HG03354 (cell line): ENCODE results near the gene IL17RB.
A peak's percentile ranks its signal among the peaks of the same experiment; 100 is the strongest.

Source experiments
- ATAC-seq: cut with Tn5 transposase; IDR thresholded peaks from one replicate; pipeline ENCODE4 v1.9.1; 2021; ENCODE audit warnings: mild to moderate bottlenecking; ENCODE audit not compliant: unreplicated experiment, poor library complexity, severe bottlenecking

The IL17RB gene

DNA sequence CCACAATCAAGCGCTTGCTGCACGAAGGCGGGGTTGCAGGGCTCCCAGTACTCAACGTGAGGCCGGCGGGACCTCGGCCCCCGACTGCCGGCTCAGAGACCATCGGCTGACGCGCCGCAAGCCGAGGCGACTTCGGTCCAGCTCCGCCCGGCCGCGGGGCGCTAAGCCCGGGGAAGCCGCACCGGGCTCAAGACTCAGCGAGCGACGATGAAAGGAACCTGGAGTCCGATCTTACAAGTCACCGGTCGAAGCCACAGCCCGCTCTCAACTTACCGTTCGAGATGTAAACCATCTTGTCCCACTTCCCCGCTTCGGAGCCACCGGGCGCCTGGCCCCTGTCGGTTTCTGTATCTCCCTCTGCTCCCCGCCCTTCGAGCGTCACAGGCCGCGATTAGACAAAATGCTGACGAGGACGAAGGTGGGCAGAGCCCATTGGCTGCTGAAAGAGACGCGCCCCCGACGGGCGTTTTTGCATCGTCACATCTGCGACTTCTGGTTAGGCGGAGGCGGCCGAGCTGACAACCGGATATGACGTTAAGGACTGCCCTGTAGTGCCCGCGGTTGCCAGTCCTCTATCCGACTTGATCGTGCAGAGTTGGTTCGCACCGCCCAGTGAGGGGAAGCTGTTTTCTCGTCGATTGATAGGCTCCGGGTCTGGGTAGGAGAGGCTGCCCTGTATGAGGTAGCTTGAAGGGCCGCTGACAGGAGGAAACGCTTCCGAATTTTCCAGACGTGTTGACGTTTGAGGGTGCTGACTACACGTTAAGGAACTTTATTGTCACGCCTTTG is 45.3 kb downstream of the IL17RB start, which contains the start of gene SELENOK:
Gene SELENOK, minus strand, starts transcription at position 363 of the 789 bp plus-strand sequence.
- peak; percentile 96 for ATAC-seq

DNA sequence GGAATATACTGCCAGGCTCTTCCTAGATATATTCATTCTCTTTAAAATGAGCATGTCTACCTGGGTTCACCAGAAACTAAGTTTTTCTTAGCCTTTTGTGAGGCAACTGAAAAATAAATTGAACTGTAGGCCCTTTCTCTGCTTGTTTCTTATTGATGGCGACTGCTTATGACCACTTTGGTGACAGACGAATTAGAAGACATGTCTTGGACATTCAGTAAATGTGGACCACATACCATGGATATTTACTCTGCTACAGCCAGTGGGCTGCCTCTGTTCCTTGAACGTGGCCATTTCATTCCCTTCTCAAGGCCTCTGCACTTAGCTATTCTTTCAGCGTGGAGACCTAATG is 45.9 kb downstream of the IL17RB start:
- no peak for ATAC-seq

DNA sequence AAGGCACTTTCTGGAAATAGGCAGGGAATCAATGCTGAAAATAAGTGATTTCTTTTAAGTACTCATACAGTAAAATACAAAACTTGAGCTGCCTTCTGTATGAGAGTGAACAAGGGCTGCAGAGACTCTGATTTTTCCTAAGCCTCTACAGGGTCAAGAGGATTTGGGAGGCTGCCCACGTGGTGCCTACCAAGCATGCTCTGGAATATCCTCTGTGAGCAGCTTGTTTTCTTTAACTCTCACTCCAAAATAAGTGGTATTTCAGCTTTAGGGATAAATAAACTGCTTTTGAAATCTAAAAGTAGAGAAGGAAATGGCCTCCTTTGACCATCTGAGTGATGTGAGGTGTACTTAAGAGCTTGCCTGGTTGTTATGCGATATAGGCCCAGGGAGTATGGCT is 53.4 kb downstream of the IL17RB start:
- no peak for ATAC-seq

DNA sequence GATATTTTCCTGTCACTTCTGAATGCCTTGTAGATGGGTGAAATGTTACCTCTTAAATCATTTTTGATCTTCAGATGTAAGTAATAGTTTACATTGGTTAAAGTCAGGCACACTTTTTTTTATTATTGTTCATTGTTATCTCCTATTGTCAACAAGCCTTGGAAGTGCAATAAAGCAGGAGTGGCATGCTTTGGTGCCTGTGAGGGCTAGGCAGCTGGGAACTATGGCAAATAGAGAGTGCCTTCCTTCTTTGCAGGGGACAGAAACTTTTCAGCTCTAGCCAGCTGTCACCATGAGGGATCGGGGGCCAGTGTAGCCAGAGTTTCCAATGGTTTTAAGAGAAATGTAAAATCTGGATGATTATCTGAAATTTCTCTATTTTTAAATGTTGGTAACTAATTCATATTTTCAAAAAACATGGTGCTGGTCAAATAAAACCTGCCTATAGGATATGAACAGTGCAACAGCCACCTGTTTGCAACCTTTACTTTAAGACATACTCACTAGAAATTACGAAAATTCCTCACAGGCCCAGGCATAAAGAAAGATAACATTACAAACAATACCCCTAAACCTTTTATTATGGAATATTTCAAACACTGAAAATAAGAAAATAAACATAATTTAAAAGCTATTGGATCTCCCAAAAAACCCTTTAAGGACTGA is 54.4 kb downstream of the IL17RB start:
- no peak for ATAC-seq

DNA sequence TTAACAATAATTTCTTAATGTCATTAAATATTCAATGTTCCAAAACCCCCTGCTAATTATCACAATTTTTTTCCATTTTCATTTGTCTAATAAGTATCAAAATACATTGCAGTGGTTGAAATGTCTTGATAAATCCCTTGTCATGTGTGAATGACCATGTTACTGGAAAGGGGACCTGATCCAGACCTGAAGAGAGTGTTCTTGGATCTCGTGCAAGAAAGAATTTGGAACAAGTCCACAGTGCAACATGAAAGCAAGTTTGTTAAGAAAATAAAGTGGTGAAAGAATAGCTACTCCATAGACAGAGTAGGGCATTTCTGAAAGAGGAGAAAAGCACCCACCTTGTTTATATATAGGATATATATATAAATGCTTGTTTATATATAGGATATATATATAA is 55.7 kb downstream of the IL17RB start:
- no peak for ATAC-seq

DNA sequence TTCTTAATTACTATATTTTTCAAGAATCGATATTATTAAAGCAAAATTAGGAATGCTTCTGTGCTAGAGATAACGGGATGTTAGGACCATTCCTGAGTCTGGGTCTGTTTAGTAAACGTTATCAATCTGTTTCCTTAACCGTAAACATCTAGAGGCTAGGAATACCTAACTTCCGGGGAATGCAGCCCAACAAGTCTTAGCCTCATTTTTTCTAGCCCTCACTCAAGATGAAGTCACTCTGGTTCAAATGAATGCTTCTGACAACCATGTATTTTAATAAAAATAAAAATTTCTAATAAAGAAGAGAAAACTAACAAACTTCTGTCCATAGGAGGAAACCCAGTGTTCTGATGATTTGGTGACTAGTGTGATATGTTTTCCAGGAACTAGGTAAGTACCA is 56.3 kb downstream of the IL17RB start:
- no peak for ATAC-seq

DNA sequence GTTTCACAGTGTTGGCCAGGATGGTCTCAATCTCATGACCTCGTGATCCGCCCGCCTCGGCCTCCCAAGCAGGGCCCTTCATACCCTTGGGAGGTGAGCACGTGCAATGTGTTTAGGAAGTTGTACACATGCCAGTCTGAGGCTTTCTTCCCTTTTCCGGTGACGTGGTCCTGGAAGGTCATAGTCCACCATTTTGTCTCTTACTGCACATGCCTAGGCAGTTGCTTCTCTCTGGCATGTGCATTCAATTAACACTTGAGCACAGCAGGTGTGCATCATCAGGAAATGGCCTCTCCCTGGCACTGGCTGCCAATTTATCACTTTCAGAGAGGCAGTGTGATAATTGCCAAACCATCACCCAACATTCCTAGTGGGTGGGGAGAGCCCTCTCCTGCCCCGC is 67.0 kb downstream of the IL17RB start:
- no peak for ATAC-seq
